Testis (tissue), 2 donors: ENCODE measurements around the gene SIGLEC8.

Source experiments
- CTCF ChIP-seq, 3 experiments: fragments of 450-650 bp in 2 of 3; fragments of 200-600 bp in 1 of 3; sonication (generic) in 1 of 3; IDR thresholded peaks; one replicate each; pipeline ENCODE4 v1.5.1; 2016 to 2019; ENCODE audit warnings: antibody characterized with exemption in 3 of 3, mild to moderate bottlenecking in 2 of 3, moderate library complexity in 1 of 3
- POLR2A ChIP-seq: fragments of 450-650 bp; IDR thresholded peaks from one replicate; pipeline ENCODE4 v1.6.1; 2017; ENCODE audit warnings: antibody characterized with exemption, mild to moderate bottlenecking, moderate library complexity

GRCh38 chr19:51418707-51419106 lies 39.5 kb downstream of the SIGLEC8 start:
- TF ChIP-seq CTCF (IDR thresholded peaks at IDR 0.05), result no peak
- no peak for TF ChIP-seq POLR2A
